Activated naive CD4-positive, alpha-beta T cell treated with anti-CD3 and anti-CD28 coated beads, Interleukin-2, amount 50 U/mL, for 72 hours (primary cell): ENCODE results near the gene ZIC2. TPM values are rescaled to one million over a fixed set of nuclear protein-coding genes. Genes with fewer than 3 reads are reported as not detected.
A peak's percentile ranks its signal among the peaks of the same experiment; 100 is the strongest.

Experiments used
- ATAC-seq, 2 donors: fragments of 150-1000 bp; cut with Tn5 transposase; 2 replicates each; pipeline ENCODE4 v1.10.0; 2021; ENCODE audit warnings: mild to moderate bottlenecking in 2 of 2, moderate library complexity in 2 of 2
- DNase-seq, 2 donors: peaks; one replicate each; pipeline ENCODE4 v3.0.0; 2021 to 2022; ENCODE audit warnings: low spot score in 2 of 2
- H3K27ac Mint-ChIP-seq, 2 donors: one replicate each; pipeline ENCODE4 v1.8.0; 2022; ENCODE audit warnings: mild to moderate bottlenecking in 2 of 2, mixed read lengths in 2 of 2
- H3K36me3 Mint-ChIP-seq, 2 donors: one replicate each; pipeline ENCODE4 v1.8.0; 2022; ENCODE audit warnings: mixed read lengths in 2 of 2
- H3K9me3 Mint-ChIP-seq, 2 donors: one replicate each; pipeline ENCODE4 v1.8.0; 2022; ENCODE audit warnings: mixed read lengths in 2 of 2
- total RNA-seq, 2 donors: library from RNA; stranded (reverse); gene quantifications; one replicate each; pipeline ENCODE4 v1.2.3, GENCODE V29; 2022

The ZIC2 gene
- total RNA-seq, 2 donors from 2014 or later: 0.10 TPM; not detected in 1

- Mint-ChIP-seq H3K27ac (no peak overlapping the region), H3K36me3 (peaks cover 7 to 52% of the 10 kb centered on the region in 2 donors), H3K9me3 (peaks cover 0 to 13% of the 10 kb centered on the region in 2 donors)
- ATAC-seq (no peak), DNase-seq (no peak)
Observed at GRCh38 chr13:99977912-99978798, 3.4 kb upstream of the ZIC2 start.

- peaks cover 0 to 52% of the 10 kb centered on the region in 2 donors for H3K36me3 Mint-ChIP-seq
- DNase-seq (no peak), ATAC-seq (no peak)
- peaks cover 0 to 7% of the 10 kb centered on the region in 2 donors for H3K9me3 Mint-ChIP-seq
- H3K27ac Mint-ChIP-seq: no peak overlapping the region
Observed at GRCh38 chr13:99978799-99979452, 2.7 kb upstream of the ZIC2 start.

- peaks cover 0 to 54% of the 10 kb centered on the region in 2 donors for H3K36me3 Mint-ChIP-seq
- peak in 1 of 2 donors; percentile 19 for DNase-seq
- ATAC-seq: no peak
- no peak overlapping the region for H3K27ac Mint-ChIP-seq
- peaks cover 0 to 7% of the 10 kb centered on the region in 2 donors for H3K9me3 Mint-ChIP-seq
Observed at GRCh38 chr13:99979453-99980200, 2.0 kb upstream of the ZIC2 start.

- H3K9me3 Mint-ChIP-seq: peaks cover 0 to 7% of the 10 kb centered on the region in 2 donors
Observed at GRCh38 chr13:99980201-99980823, 1.3 kb upstream of the ZIC2 start.

GRCh38 chr13:99980824-99981734, 505 bp upstream of the ZIC2 start:
- H3K9me3 Mint-ChIP-seq: peaks cover 0 to 7% of the 10 kb centered on the region in 2 donors
- H3K36me3 Mint-ChIP-seq: peaks cover 3 to 47% of the 10 kb centered on the region in 2 donors
- ATAC-seq (peak; percentile 41 to 42), DNase-seq (peak in 1 of 2 donors; percentile 48)
- H3K27ac Mint-ChIP-seq: no peak overlapping the region

More at GRCh38 chr13:99980201-99980823, 1.3 kb upstream of the ZIC2 start:
- peaks cover 0 to 49% of the 10 kb centered on the region in 2 donors for H3K36me3 Mint-ChIP-seq
- DNase-seq (peak in 1 of 2 donors; percentile 71), ATAC-seq (peak; percentile 69 to 83)
- no peak overlapping the region for H3K27ac Mint-ChIP-seq

GRCh38 chr13:99982036-99982730, 599 bp downstream of the ZIC2 start:
- Mint-ChIP-seq H3K27ac (no peak overlapping the region), H3K36me3 (peaks cover 6 to 39% of the 10 kb centered on the region in 2 donors), H3K9me3 (no peaks in the 10 kb centered on the region)
- DNase-seq: no peak
- ATAC-seq: peak in 1 of 2 donors; percentile 27

- H3K27ac Mint-ChIP-seq: peak overlapping the region in 1 of 2 donors; percentile 97
- DNase-seq: peak in 1 of 2 donors; percentile 34
- H3K36me3 Mint-ChIP-seq: peaks cover 6 to 31% of the 10 kb centered on the region in 2 donors
- ATAC-seq: no peak
- no peaks in the 10 kb centered on the region for H3K9me3 Mint-ChIP-seq
Observed at GRCh38 chr13:99982731-99983498, 1.3 kb downstream of the ZIC2 start.

GRCh38 chr13:99983499-99984401, 2.2 kb downstream of the ZIC2 start:
- H3K36me3 Mint-ChIP-seq: peaks cover 6 to 25% of the 10 kb centered on the region in 2 donors
- no peaks in the 10 kb centered on the region for H3K9me3 Mint-ChIP-seq
- H3K27ac Mint-ChIP-seq: peak overlapping the region in 1 of 2 donors; percentile 97
- peak in 1 of 2 donors; percentile 20 for DNase-seq
- ATAC-seq: no peak

- no peak for ATAC-seq
- Mint-ChIP-seq H3K9me3 (no peaks in the 10 kb centered on the region), H3K27ac (peak overlapping the region in 1 of 2 donors; percentile 97), H3K36me3 (peaks cover 6 to 23% of the 10 kb centered on the region in 2 donors)
- peak in 1 of 2 donors; percentile 30 for DNase-seq
Observed at GRCh38 chr13:99984461-99985240, 3.1 kb downstream of the ZIC2 start.

- H3K36me3 Mint-ChIP-seq: peaks cover 12 to 23% of the 10 kb centered on the region in 2 donors
- peak overlapping the region in 1 of 2 donors; percentile 97 for H3K27ac Mint-ChIP-seq
- DNase-seq (no peak), ATAC-seq (no peak)
- no peaks in the 10 kb centered on the region for H3K9me3 Mint-ChIP-seq
Observed at GRCh38 chr13:99985241-99985874, 3.8 kb downstream of the ZIC2 start.

GRCh38 chr13:99985886-99986527, 4.4 kb downstream of the ZIC2 start:
- Mint-ChIP-seq H3K36me3 (peaks cover 13 to 23% of the 10 kb centered on the region in 2 donors), H3K27ac (peak overlapping the region in 1 of 2 donors; percentile 97), H3K9me3 (no peaks in the 10 kb centered on the region)
- no peak for DNase-seq
- no peak for ATAC-seq

- Mint-ChIP-seq H3K27ac (no peak overlapping the region), H3K36me3 (peaks cover 13 to 23% of the 10 kb centered on the region in 2 donors), H3K9me3 (no peaks in the 10 kb centered on the region)
- ATAC-seq (no peak), DNase-seq (no peak)
Observed at GRCh38 chr13:99986741-99987140, 5.2 kb downstream of the ZIC2 start.
